Measurements from ENCODE around the gene FNDC5. TPM values are rescaled to one million over a fixed set of nuclear protein-coding genes. Genes with fewer than 3 reads are reported as not detected.

The FNDC5 gene
- polyA plus RNA-seq, 1 of the 3 experiments (the other 2 are of a cell fraction) = 0.59 TPM

DNA sequence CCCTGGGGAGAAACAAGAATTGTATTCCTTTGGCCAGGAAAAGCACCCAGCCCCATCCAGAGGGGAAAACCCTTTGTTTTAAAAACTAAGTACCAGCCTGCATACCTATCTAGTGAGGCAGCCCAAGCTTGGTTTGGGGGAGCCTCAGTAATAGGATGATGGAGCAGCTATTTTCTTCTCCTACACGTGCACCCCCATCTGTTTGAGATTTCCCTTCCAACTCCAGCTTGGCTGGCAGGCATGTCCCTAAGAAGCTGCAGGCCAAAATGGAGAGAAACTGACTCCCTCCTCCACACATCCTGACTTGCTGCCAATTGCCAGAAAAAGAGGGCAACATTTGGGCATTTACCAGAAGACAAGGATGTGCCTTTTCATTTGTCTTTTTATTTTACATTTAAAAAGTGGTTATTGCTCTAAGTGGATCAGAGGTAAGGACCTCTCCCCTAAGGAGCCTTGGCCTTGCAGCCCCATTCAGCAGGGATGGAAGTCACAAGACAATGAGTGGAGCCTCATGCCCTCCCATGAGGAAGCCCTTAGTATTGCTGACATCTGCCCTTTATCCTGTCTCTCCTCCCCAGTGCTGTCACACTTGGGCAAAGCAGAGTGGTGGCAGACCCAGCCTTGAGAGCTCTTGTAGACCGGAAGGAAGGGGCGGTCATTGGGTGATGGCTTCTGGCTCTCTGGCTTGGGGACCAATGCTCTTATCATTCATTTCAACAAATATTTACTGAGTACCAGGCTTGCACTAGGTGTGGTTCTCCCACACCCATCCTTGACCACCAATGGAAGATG is 8.6 kb downstream of the FNDC5 start:
- no peak overlapping the region for H2AFZ ChIP-seq (ENCODE audit: low read depth)
- no peak overlapping the region for H3K4me2 ChIP-seq
- H3K4me1 ChIP-seq (ENCODE audit: control insufficient read depth in 1 of 2, insufficient read depth in 2 of 2, low read depth in 1 of 2, low read length in 1 of 2) = no peaks in the 10 kb centered on the region
- no peak for TF ChIP-seq MXI1 (IDR thresholded peaks at IDR 0.05; ENCODE audit: low read depth, low read length)
- TF ChIP-seq EP300 (IDR thresholded peaks at IDR 0.05; ENCODE audit: borderline replicate concordance in 1 of 2, low read depth in 1 of 2, low read length in 1 of 2) = no peak
- TF ChIP-seq RAD21 (IDR thresholded peaks at IDR 0.05; ENCODE audit: low read length) = no peak
- TF ChIP-seq TEAD4 (IDR thresholded peaks at IDR 0.05; ENCODE audit: borderline replicate concordance, insufficient read depth) = no peak
- TF ChIP-seq RFX5 (IDR thresholded peaks at IDR 0.05; ENCODE audit: low read length) = no peak
- H3K9me2 ChIP-seq = no peaks in the 10 kb centered on the region
- ChIA-PET POLR2A (no interaction called here), CTCF (interaction anchor here (0.9 to 1.7 kb wide), 7 partner anchors 11 to 222 kb away, joined by 3 to 7 read pairs (median 4); no protein-coding TSS in a partner anchor)
- H3K79me2 ChIP-seq (ENCODE audit: insufficient read depth) = no peaks in the 10 kb centered on the region
- H3F3A ChIP-seq (replicated peaks; ENCODE audit: insufficient read depth) = no peaks in the 10 kb centered on the region
- H3K36me3 ChIP-seq (replicated peaks in 1 of 2; ENCODE audit: control insufficient read depth in 1 of 2, insufficient read depth in 2 of 2, low read length in 1 of 2) = peaks cover 4 to 41% of the 10 kb centered on the region in 2 experiments
- WGBS (ENCODE audit: low lambda C conversion rate) = 86% methylated on average over 3 of the region's 3 CpGs
- H4K20me1 ChIP-seq (ENCODE audit: insufficient read depth) = no peaks in the 10 kb centered on the region
- H3K27ac ChIP-seq (ENCODE audit: low read depth in 2 of 2, low read length in 1 of 2) = no peak overlapping the region
- H3K9me3 ChIP-seq = no peaks in the 10 kb centered on the region
- no peak overlapping the region for H3K4me3 ChIP-seq (ENCODE audit: low read depth in 2 of 2, low read length in 1 of 2)
- no peak for DNase-seq
- no peaks in the 10 kb centered on the region for H3K27me3 ChIP-seq (ENCODE audit: insufficient read depth)
- H3K9ac ChIP-seq = no peak overlapping the region

DNA sequence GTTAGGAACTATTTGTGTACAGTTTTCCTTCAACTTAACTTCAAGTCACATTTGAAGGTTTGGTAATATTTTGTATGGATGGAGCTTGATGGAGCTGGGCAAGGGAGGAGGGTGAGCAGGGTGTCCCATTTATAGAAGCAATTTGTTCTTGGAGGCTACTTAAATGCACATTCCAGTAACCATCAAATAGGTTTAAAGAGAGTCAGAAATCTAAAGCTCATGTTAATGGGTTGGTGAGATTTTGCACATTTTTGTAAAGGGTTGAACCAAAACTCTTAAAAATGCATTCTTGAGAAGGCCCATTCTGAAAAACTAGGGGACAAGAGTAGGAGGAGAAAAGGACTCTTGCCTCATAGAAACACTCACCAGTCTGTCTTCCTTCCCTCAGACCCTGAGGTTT is 10.1 kb downstream of the FNDC5 start:
- Histone ChIP-seq H3K9me2 (no peaks in the 10 kb centered on the region), H3K9me3 (no peaks in the 10 kb centered on the region), H3K4me2 (no peak overlapping the region), H3K4me1 (ENCODE audit: control insufficient read depth in 1 of 2, insufficient read depth in 2 of 2, low read depth in 1 of 2, low read length in 1 of 2) (no peaks in the 10 kb centered on the region), H3K27ac (ENCODE audit: low read depth in 2 of 2, low read length in 1 of 2) (no peak overlapping the region), H3K4me3 (ENCODE audit: low read depth in 2 of 2, low read length in 1 of 2) (no peak overlapping the region), H2AFZ (ENCODE audit: low read depth) (no peak overlapping the region), H3F3A (replicated peaks; ENCODE audit: insufficient read depth) (no peaks in the 10 kb centered on the region), H3K27me3 (ENCODE audit: insufficient read depth) (no peaks in the 10 kb centered on the region), H4K20me1 (ENCODE audit: insufficient read depth) (no peaks in the 10 kb centered on the region), H3K36me3 (replicated peaks in 1 of 2; ENCODE audit: control insufficient read depth in 1 of 2, insufficient read depth in 2 of 2, low read length in 1 of 2) (peaks cover 14 to 55% of the 10 kb centered on the region in 2 experiments), H3K9ac (no peak overlapping the region), H3K79me2 (ENCODE audit: insufficient read depth) (no peaks in the 10 kb centered on the region)
- CTCF ChIA-PET = interaction anchor here (1.0 to 2.1 kb wide), 4 partner anchors 12 to 148 kb away, joined by 3 to 7 read pairs (median 4); no protein-coding TSS in a partner anchor
- POLR2A ChIA-PET = interaction anchor here (0.6 kb wide), 1 partner anchor 14 kb away, joined by 3 read pairs; no protein-coding TSS in a partner anchor
- TF ChIP-seq SMC3 (IDR thresholded peaks at IDR 0.05; ENCODE audit: low read depth, low read length) (no peak), ELF1 (IDR thresholded peaks at IDR 0.05) (no peak), RCOR1 (IDR thresholded peaks at IDR 0.05; ENCODE audit: low read length) (no peak), TEAD4 (IDR thresholded peaks at IDR 0.05; ENCODE audit: borderline replicate concordance, insufficient read depth) (no peak), MXI1 (IDR thresholded peaks at IDR 0.05; ENCODE audit: low read depth, low read length) (no peak), GABPA (IDR thresholded peaks at IDR 0.05; ENCODE audit: low read depth) (no peak), YY1 (IDR thresholded peaks at IDR 0.05; ENCODE audit: low read depth) (no peak), RXRA (IDR thresholded peaks at IDR 0.05; ENCODE audit: borderline replicate concordance, low read depth) (no peak), JUND (IDR thresholded peaks at IDR 0.05) (no peak), FOXJ3 (CRISPR knock-in tag; IDR thresholded peaks at IDR 0.05) (no peak), TCF12 (IDR thresholded peaks at IDR 0.05) (no peak), NFIC (IDR thresholded peaks at IDR 0.05; ENCODE audit: borderline replicate concordance) (no peak), FOXM1 (IDR thresholded peaks at IDR 0.05; ENCODE audit: low read depth) (no peak), GATA2 (CRISPR knock-in tag; IDR thresholded peaks at IDR 0.05) (no peak), RAD21 (IDR thresholded peaks at IDR 0.05; ENCODE audit: low read length) (no peak)
- TF ChIP-seq, protein P1, sequence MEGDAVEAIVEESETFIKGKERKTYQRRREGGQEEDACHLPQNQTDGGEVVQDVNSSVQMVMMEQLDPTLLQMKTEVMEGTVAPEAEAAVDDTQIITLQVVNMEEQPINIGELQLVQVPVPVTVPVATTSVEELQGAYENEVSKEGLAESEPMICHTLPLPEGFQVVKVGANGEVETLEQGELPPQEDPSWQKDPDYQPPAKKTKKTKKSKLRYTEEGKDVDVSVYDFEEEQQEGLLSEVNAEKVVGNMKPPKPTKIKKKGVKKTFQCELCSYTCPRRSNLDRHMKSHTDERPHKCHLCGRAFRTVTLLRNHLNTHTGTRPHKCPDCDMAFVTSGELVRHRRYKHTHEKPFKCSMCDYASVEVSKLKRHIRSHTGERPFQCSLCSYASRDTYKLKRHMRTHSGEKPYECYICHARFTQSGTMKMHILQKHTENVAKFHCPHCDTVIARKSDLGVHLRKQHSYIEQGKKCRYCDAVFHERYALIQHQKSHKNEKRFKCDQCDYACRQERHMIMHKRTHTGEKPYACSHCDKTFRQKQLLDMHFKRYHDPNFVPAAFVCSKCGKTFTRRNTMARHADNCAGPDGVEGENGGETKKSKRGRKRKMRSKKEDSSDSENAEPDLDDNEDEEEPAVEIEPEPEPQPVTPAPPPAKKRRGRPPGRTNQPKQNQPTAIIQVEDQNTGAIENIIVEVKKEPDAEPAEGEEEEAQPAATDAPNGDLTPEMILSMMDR (IDR thresholded peaks at IDR 0.05) = no peak
- TF ChIP-seq, protein P2, sequence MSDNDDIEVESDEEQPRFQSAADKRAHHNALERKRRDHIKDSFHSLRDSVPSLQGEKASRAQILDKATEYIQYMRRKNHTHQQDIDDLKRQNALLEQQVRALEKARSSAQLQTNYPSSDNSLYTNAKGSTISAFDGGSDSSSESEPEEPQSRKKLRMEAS (IDR thresholded peaks at IDR 0.05; ENCODE audit: low read depth) = no peak
- DNase-seq = no peak

All from SK-N-SH (cell line).